GM12865 (cell line): ENCODE data around the gene MMADHC.
"Not testable (repeated sequence)": the region's sequence is repeated elsewhere in the genome, so short reads cannot be mapped to it uniquely, and the experiment has no call there.

Experiments used
- DNase-seq: peaks from one replicate; pipeline ENCODE4 v3.0.0; 2010; ENCODE audit warnings: low read depth
- H3K4me3 ChIP-seq: 2 replicates; pipeline ENCODE4 v1.5.1; 2011; ENCODE audit warnings: mild to moderate bottlenecking, low read depth, low read length, control low read depth
- TF ChIP-seq, protein P1 (sequence below): IDR thresholded peaks from 2 replicates; pipeline ENCODE4 v1.5.1; 2011; ENCODE audit warnings: low read length, control low read depth, low read depth, inconsistent platforms; ENCODE audit not compliant: insufficient read depth; ENCODE audit errors: missing control alignments

Gene MMADHC

DNA sequence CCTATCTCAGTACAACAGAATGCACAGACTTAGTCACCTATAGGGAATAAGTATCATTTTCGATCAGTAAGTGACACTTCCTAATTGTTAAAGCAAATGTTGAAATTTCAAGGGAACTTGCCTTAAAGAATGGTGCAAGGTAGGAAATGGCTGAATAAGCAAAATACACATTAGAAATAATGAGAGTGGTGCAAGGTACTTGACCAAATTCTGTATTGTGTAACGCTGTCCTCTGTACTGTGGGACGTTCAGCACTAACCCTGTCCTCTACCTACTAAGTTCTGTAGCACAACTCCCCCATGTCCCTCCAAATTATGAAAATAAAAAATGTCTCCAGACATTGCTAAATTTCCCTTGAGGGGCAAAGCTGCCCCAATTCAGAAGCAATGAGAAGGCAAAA lies 19.4 kb downstream of the MMADHC start:
- no peak overlapping the region for H3K4me3 ChIP-seq
- TF ChIP-seq, protein P1, sequence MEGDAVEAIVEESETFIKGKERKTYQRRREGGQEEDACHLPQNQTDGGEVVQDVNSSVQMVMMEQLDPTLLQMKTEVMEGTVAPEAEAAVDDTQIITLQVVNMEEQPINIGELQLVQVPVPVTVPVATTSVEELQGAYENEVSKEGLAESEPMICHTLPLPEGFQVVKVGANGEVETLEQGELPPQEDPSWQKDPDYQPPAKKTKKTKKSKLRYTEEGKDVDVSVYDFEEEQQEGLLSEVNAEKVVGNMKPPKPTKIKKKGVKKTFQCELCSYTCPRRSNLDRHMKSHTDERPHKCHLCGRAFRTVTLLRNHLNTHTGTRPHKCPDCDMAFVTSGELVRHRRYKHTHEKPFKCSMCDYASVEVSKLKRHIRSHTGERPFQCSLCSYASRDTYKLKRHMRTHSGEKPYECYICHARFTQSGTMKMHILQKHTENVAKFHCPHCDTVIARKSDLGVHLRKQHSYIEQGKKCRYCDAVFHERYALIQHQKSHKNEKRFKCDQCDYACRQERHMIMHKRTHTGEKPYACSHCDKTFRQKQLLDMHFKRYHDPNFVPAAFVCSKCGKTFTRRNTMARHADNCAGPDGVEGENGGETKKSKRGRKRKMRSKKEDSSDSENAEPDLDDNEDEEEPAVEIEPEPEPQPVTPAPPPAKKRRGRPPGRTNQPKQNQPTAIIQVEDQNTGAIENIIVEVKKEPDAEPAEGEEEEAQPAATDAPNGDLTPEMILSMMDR: no peak
- no peak for DNase-seq

DNA sequence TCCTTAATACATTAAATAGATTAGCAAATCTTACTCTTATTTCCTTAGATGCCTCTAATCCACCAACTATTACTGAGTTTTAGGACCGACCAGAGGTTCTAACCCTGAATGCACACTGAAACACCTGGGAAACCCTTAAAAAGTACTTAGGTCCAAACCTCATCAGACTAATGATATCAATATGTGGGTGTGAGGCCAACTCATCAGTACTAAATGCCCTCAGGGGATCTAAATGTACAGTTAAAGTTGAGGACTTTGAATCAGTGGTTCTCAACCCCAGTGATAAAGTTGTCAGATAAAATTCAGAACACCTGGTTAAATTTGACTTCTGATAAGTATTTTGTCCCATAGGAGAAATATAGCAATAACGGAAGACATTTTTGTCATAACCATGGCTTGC lies 20.9 kb downstream of the MMADHC start:
- no peak for DNase-seq
- no peak overlapping the region for H3K4me3 ChIP-seq
- TF ChIP-seq, protein P1: no peak

DNA sequence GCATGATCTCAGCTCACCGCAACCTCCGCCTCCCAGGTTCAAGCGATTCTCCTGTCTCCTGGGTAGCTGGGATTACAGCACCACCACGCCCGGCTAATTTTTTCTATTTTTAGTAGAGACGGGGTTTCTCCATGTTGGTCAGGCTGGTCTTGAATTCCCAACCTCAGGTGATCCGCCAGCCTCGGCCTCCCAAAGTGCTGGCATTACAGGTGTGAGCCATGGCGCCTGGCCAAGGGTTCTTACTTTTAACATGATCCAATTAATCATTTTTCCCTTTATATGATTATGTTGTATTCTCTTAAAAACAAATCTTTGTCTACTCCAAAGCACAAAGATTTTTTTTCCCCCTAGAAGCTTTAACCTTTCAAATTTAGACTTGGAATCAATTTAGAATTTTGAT lies 21.9 kb downstream of the MMADHC start:
- DNase-seq, H3K4me3 ChIP-seq: not testable (repeated sequence)

DNA sequence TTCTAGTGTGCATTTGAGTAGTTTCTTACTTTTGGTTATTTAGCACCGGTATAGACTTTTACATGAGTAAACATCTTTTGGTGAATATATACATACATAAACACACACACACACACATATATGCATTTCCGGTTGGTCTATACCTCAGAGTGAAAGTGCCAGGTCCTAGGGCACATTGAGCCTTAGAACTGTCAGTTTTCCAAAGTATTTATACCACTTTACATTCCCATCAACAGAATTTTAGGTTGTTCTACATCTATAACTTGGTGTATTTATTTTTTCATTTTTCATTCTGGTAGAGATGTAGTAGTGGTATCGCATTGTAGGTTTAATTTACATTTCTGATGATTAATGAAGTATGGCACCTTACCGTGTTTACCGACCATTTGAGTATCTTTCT lies 22.6 kb downstream of the MMADHC start:
- no peak for DNase-seq
- H3K4me3 ChIP-seq: no peak overlapping the region
- TF ChIP-seq, protein P1: no peak

DNA sequence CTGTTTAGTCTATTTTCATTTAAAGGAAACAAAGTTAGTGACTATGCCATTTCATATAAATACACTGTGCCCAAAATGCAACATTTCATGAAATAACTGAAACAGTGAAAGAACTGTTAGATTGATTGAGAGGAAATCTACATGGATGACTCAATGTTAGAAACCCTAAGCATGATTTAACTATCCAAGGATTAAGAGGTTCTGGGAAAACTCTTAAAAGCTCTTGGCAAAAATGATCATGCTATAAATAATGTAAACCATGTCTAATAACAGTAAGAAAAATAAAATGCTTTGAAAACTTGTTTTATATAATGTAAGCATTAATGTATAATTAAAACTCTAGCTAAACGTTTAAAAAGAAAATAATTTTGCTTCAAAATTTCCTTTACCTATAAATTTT lies 23.5 kb downstream of the MMADHC start:
- H3K4me3 ChIP-seq: no peak overlapping the region
- no peak for DNase-seq
- TF ChIP-seq, protein P1: no peak

DNA sequence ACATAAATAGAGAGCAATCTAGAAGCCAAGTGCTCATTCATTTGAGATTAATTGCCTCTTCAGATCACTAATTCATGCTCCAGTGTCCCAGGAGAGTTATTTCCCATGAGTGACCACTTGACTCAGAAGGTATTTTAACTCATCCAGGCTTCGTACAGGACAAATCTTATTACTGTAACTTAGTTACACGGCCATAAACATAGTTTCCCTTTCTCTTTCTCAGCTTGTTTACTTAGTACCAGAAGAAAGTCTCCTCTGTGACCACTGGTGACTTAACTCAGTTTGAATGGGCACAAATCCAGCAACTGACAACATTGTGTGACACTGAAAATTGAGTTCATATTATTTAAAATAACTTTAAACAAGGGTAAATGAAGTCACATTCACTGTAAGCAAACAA lies 25.3 kb downstream of the MMADHC start:
- TF ChIP-seq, protein P1: no peak
- DNase-seq: peak; percentile 68
- H3K4me3 ChIP-seq: peak overlapping the region; percentile 42

DNA sequence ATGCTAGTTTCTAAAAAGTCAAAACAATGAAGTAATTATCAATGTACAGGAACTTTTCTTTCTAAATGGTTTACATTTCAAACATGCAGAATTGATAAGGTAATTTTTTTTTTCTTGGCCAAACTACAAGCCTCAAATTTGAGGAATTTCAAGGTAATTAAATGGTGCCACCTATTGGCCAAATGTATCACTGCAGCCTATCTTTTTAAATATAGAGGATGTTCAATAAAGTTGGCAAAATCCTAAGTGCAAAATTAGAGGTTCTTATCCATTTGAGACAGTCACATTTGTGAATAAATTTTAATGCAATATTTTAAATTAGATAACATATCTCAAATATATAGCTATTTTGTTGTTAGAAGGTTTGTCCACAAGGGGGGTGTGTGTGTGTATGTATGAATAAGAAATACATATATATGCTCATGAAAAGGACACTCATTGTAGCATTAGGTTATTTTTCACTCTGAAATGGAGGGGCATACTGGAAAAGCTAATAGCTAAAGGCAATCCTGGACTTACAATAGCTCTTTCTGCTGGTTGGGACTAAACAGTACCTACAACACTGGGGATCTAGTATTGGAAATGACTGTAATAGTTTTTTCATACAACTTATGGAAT lies 26.2 kb downstream of the MMADHC start:
- DNase-seq: peak; percentile 58
- TF ChIP-seq, protein P1: peak; percentile 63
- H3K4me3 ChIP-seq: no peak overlapping the region
